Endothelial cell of umbilical vein (primary cell): Measurements from ENCODE around the gene EPN2. TPM values are rescaled to one million over a fixed set of nuclear protein-coding genes. Genes with fewer than 3 reads are reported as not detected.

Experiments
- BruUV-seq: library from RNA; stranded (reverse); fragments of 400-500 nt; replicated peaks from 2 replicates; lab custom pipeline; 2021; lab: Mats Ljungman, UMichigan
- CTCF ChIA-PET: fragments of 300-600, 350-600 bp; sonication (Branson Sonifier 250); formaldehyde crosslinking; loops from one replicate; lab custom pipeline; 2021; ENCODE audit warnings: antibody characterized with exemption, inconsistent platforms; lab: Charles Lee
- POLR2A ChIA-PET: fragments of 300-600, 350-600 bp; sonication (Branson Sonifier 250); formaldehyde crosslinking; loops from one replicate; lab custom pipeline; 2021; ENCODE audit warnings: antibody characterized with exemption, inconsistent platforms; lab: Charles Lee
- DNase-seq: peaks from one replicate; pipeline ENCODE4 v3.0.0-alpha.2; 2011; ENCODE audit warnings: low read depth, low spot score
- FAIRE-seq: peaks from 2 replicates; lab custom pipeline; 2011; peaks lifted over from hg19 to GRCh38; lab: Jason Lieb, UNC
- H2AFZ ChIP-seq: 2 replicates; pipeline ENCODE4 v1.6.0; 2012; ENCODE audit warnings: low read depth, low read length, control low read depth, inconsistent platforms
- H3K27ac ChIP-seq: 2 replicates; pipeline ENCODE4 v1.5.1; 2011; ENCODE audit warnings: low read depth, mild to moderate bottlenecking, control low read depth, low read length, moderate library complexity; ENCODE audit not compliant: insufficient read depth
- H3K27me3 ChIP-seq, 2 experiments: 2 replicates each; pipeline versions ENCODE4 v1.6.0 to v1.6.1; 2011; ENCODE audit warnings: low read length in 2 of 2, mixed read lengths in 1 of 2; ENCODE audit not compliant: control insufficient read depth in 2 of 2, insufficient read depth in 2 of 2
- H3K36me3 ChIP-seq, 2 experiments: 2 replicates in 1 of 2; 3 replicates in 1 of 2; pipeline ENCODE4 v1.5.1; 2011; ENCODE audit warnings: low read length in 2 of 2, mild to moderate bottlenecking in 1 of 2, moderate library complexity in 1 of 2; ENCODE audit not compliant: control insufficient read depth in 2 of 2, insufficient read depth in 2 of 2; ENCODE audit errors: extremely low read depth in 1 of 2
- H3K4me1 ChIP-seq: 3 replicates; pipeline ENCODE4 v1.5.1; 2011; ENCODE audit warnings: mild to moderate bottlenecking, low read length; ENCODE audit not compliant: control insufficient read depth, insufficient read depth; ENCODE audit errors: extremely low read depth
- H3K4me2 ChIP-seq: 2 replicates; pipeline ENCODE4 v1.6.1; 2011; ENCODE audit warnings: low read length, control low read depth, mixed read lengths; ENCODE audit not compliant: insufficient read depth
- H3K4me3 ChIP-seq, 3 experiments: fragments of 200-600 bp in 1 of 3; sonication (generic), shearing (Covaris generic) in 1 of 3; replicated peaks in 1 of 3; 2 replicates each; pipeline ENCODE4 v1.5.1; 2011 to 2016; ENCODE audit warnings: control low read depth in 3 of 3, low read length in 3 of 3, mild to moderate bottlenecking in 2 of 3, inconsistent platforms in 1 of 3, low read depth in 1 of 3, moderate library complexity in 1 of 3; ENCODE audit not compliant: insufficient read depth in 1 of 3
- H3K79me2 ChIP-seq: 2 replicates; pipeline ENCODE4 v1.6.0; 2012; ENCODE audit warnings: low read length, inconsistent platforms; ENCODE audit not compliant: control insufficient read depth, insufficient read depth
- H3K9ac ChIP-seq: replicated peaks from 2 replicates; pipeline ENCODE3; 2011; ENCODE audit warnings: low read length, control low read depth; ENCODE audit not compliant: insufficient read depth; ENCODE audit errors: extremely low read depth
- H3K9me1 ChIP-seq: replicated peaks from 3 replicates; pipeline ENCODE4 v1.6.0; 2011; ENCODE audit warnings: mild to moderate bottlenecking, low read length; ENCODE audit not compliant: control insufficient read depth, insufficient read depth; ENCODE audit errors: extremely low read depth
- H3K9me3 ChIP-seq: replicated peaks from 2 replicates; pipeline ENCODE4 v1.5.1; 2012; ENCODE audit warnings: low read length, inconsistent platforms; ENCODE audit not compliant: control insufficient read depth, insufficient read depth
- H4K20me1 ChIP-seq: replicated peaks from 2 replicates; pipeline ENCODE3; 2011; ENCODE audit warnings: mild to moderate bottlenecking, low read length; ENCODE audit not compliant: control insufficient read depth, insufficient read depth; ENCODE audit errors: extremely low read depth
- CTCF ChIP-seq, 2 donors: IDR thresholded peaks; 1 replicate in 1 of 2; 2 replicates in 1 of 2; pipeline ENCODE4 v1.5.1; 2011; ENCODE audit warnings: low read length in 2 of 2, mild to moderate bottlenecking in 2 of 2, moderate library complexity in 2 of 2, control low read depth in 1 of 2, inconsistent platforms in 1 of 2, low read depth in 1 of 2; ENCODE audit not compliant: insufficient read depth in 1 of 2; ENCODE audit errors: extremely low read depth in 1 of 2
- EZH2 ChIP-seq: IDR thresholded peaks from 2 replicates; pipeline ENCODE4 v1.6.1; 2012; ENCODE audit warnings: borderline replicate concordance, low read depth, mild to moderate bottlenecking, moderate library complexity, low read length, inconsistent platforms; ENCODE audit not compliant: severe bottlenecking
- FOS ChIP-seq: IDR thresholded peaks from 2 replicates; pipeline ENCODE4 v1.6.1; 2011; ENCODE audit warnings: mild to moderate bottlenecking, low read length, moderate library complexity, borderline replicate concordance; ENCODE audit not compliant: insufficient read depth
- GATA2 ChIP-seq: IDR thresholded peaks from 2 replicates; pipeline ENCODE4 v1.7.0; 2011; ENCODE audit warnings: low read depth, mild to moderate bottlenecking, moderate library complexity, mixed read lengths, low read length; ENCODE audit not compliant: insufficient read length, insufficient read depth
- JUN ChIP-seq: IDR thresholded peaks from 2 replicates; pipeline ENCODE4 v1.6.1; 2011; ENCODE audit warnings: borderline replicate concordance, low read depth; ENCODE audit not compliant: insufficient read length, insufficient read depth
- MYC ChIP-seq: IDR thresholded peaks from one replicate; pipeline ENCODE4 v1.6.1; 2011; ENCODE audit warnings: mild to moderate bottlenecking, low read depth, low read length
- POLR2A ChIP-seq: IDR thresholded peaks from 2 replicates; pipeline ENCODE4 v1.6.1; 2012; ENCODE audit warnings: low read depth, mild to moderate bottlenecking, control low read depth, low read length
- POLR2AphosphoS5 ChIP-seq: IDR thresholded peaks from 2 replicates; pipeline ENCODE4 v1.6.1; 2012; ENCODE audit warnings: low read depth, mild to moderate bottlenecking, control low read depth, low read length, moderate library complexity; ENCODE audit not compliant: insufficient read depth
- dilution Hi-C: fragments of 300-500 bp; cut with MboI; formaldehyde crosslinking; loops from one replicate; pipeline ENCODE4 v1.15.0; 2019; ENCODE audit warnings: low sequenced_read_pairs; ENCODE audit not compliant: extremely low pct_ligation_motif_present
- intact Hi-C: fragments of 100-400 bp; cut with micrococcal nuclease; formaldehyde crosslinking; loops from one replicate; pipeline ENCODE4 v1.10.0; 2022
- polyA plus RNA-seq, 4 experiments: library from polyadenylated mRNA; depleted of rRNA in 3 of 4; stranded (reverse) in 3 of 4; unstranded in 1 of 4; fragments of >200 nt; gene quantifications; 2 replicates each; pipeline versions ENCODE4 v1.2.1 to v1.2.3, GENCODE V29; 2011 to 2012; ENCODE audit warnings: missing spikeins in 1 of 4
- total RNA-seq: library from RNA; stranded (reverse); gene quantifications from 2 replicates; pipeline ENCODE4 v1.2.3, GENCODE V29; 2021
- TF ChIP-seq, protein P1 (sequence below): IDR thresholded peaks from 2 replicates; pipeline ENCODE4 v1.6.1; 2011; ENCODE audit not compliant: insufficient read depth, insufficient read length

The EPN2 gene
- total and polyA plus RNA-seq, 2 donors (not counting 3 experiments of a cell fraction or from before 2014, with no cell fraction given), result 40.3 to 70.5 TPM

GRCh38 chr17:19304751-19305150 lies 67.6 kb downstream of the EPN2 start:
- ChIA-PET POLR2A (no interaction called here), CTCF (interaction anchor here (0.8 to 2.5 kb wide), 4 partner anchors 13 to 58 kb away, joined by 3 to 13 read pairs (median 4); partner anchors contain the start of gene B9D1)
- Histone ChIP-seq H3K79me2 (peaks cover 11% of the 10 kb centered on the region), H3K9ac (no peak overlapping the region), H3K27me3 (no peaks in the 10 kb centered on the region), H3K4me1 (peaks cover 23% of the 10 kb centered on the region), H3K9me3 (no peaks in the 10 kb centered on the region), H3K36me3 (peaks cover 4 to 6% of the 10 kb centered on the region in 2 experiments), H2AFZ (no peak overlapping the region), H3K4me3 (no peak overlapping the region), H4K20me1 (no peaks in the 10 kb centered on the region), H3K27ac (peak overlapping the region; percentile 48), H3K4me2 (peak overlapping the region; percentile 2), H3K9me1 (no peaks in the 10 kb centered on the region)
- intact Hi-C loops, result no loop called here
- BruUV-seq, result no TSS peak
- TF ChIP-seq POLR2A (no peak), JUN (no peak), GATA2 (no peak), EZH2 (no peak), FOS (no peak), CTCF (IDR thresholded peaks at IDR 0.05; ENCODE audit: extremely low read depth in 1 of 2, insufficient read depth in 1 of 2, low read depth in 1 of 2, low read length in 2 of 2) (no peak), POLR2AphosphoS5 (no peak), MYC (no peak)
- TF ChIP-seq, protein P1, sequence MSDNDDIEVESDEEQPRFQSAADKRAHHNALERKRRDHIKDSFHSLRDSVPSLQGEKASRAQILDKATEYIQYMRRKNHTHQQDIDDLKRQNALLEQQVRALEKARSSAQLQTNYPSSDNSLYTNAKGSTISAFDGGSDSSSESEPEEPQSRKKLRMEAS, result no peak
- FAIRE-seq (no peak), DNase-seq (no peak)
- dilution Hi-C loops, result no loop called here
